OCI-LY7 (cell line): ENCODE data around the gene ATP8B4.

ENCODE experiments used
- CTCF ChIP-seq: fragments of 200-600 bp; sonication (generic); conservative IDR thresholded peaks from 2 replicates; pipeline ENCODE4 v1.5.1; 2014; ENCODE audit warnings: mild to moderate bottlenecking, antibody characterized with exemption, low read length, moderate library complexity, mixed read lengths
- EZH2phosphoT487 ChIP-seq: fragments of 200-600 bp; sonication (generic); IDR thresholded peaks from 2 replicates; pipeline ENCODE4 v1.6.1; 2018; ENCODE audit warnings: low read depth, borderline replicate concordance, mild to moderate bottlenecking, mixed run types, antibody characterized with exemption, low read length, moderate library complexity, mixed read lengths

- no peak for TF ChIP-seq EZH2phosphoT487
- TF ChIP-seq CTCF = no peak
Observed at GRCh38 chr15:50120729-50121128, 1.7 kb upstream of the ATP8B4 start.
